ENCODE data around the gene UGT3A2.

The UGT3A2 gene

DNA sequence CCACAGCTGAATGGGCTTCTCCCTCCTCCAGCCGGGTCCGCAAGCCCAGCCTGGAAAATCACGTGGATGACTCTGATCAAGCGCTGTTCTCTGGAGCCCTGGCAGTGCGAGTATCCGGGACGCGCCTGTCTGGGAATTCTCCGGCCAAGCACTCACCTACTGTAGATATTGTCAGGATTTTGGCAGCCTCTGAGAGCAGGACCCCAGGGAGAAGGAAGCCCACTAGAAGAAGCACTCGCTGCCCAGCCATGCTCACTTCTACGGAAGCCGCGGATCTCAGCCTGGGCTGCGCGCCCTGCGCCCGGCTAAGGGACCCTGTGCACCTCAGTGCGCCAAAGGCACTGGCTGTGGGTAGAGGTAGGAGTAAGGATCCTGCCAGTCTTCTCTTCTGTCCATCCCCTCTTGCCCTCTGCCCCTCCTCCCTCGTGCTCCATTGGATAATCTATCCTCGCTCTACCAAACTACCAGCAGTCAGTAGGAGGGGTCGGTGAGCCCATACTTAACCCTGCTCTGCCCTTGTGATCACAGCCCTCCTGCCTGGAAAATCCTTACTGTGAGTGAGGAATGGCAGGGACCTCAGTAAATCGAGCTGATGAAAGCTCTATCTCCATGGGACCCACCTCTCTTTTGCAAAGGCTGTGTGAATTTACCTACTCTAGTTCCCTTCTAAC is at the start of gene UGT3A2:
TSS of gene UGT3A2 (minus strand) at position 343 of the 671 bp plus-strand sequence. CDS start at position 250, 93 bp downstream.
- DNase-seq (ENCODE audit: low spot score): no peak

GRCh38 chr5:36111238-36111637 is 44.6 kb upstream of the UGT3A2 start:
- no peak for DNase-seq (ENCODE audit: low spot score)

GRCh38 chr5:36108758-36109460 is 42.2 kb upstream of the UGT3A2 start:
- no peak for DNase-seq (ENCODE audit: low spot score)

- no peak for DNase-seq (ENCODE audit: low spot score)
These were observed 39.1 kb upstream of the UGT3A2 start for GRCh38 chr5:36105819-36106218.

DNA sequence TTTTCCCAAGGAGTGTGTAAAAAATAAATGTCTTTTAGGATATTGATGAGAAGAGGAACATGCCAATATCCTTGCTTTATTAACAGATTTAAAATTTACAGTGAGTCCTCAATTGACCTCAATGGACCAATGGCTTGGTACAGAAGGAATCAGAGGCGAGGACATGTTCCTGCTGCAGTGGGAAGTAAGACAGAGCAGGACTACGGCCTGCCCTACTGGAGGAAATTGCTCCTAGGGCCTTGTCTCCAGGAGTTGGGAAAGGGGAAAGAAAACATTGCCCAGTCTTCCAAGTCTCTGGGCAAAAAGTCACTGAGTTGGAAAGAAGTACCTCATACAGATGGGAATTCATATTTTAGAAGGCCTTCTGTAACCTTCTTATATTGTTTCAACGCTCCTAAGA is 33.1 kb upstream of the UGT3A2 start:
- DNase-seq (ENCODE audit: low spot score): no peak

GRCh38 chr5:36096486-36096885 is 29.8 kb upstream of the UGT3A2 start:
- DNase-seq (ENCODE audit: low spot score): no peak

- peak; percentile 34 for DNase-seq (ENCODE audit: low spot score)
These were observed 23.3 kb upstream of the UGT3A2 start for GRCh38 chr5:36089989-36090388.

DNA sequence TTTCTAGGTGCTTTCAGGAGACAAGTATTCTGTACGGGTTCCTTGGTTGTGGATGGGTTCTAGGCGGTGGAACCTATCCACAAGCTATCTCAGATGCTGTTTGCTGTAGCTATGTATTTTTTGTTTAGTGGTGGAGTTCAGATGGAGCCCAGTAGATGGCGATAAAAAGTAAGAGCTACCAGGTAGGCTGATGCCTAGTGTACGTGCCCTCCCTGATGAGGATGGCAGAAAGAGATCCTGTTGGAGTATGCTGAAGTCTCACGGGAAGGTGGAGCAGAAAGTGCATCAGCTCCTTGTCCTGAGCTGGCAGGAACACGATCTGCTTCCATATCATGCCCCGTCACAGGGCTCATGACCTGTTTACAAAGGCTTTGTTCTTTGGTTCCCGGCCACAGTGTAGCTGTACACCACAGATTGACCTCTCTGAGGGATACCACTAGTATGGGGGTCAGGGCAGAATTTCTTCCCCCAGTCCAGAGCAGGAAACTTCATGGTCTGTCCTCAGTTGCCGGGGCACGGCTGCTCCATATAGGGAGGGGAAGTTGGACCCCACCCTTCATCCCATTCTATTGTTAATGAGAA is 12.6 kb upstream of the UGT3A2 start:
- peak; percentile 74 for DNase-seq (ENCODE audit: low spot score)

- no peak for DNase-seq (ENCODE audit: low spot score)
These were observed 11.7 kb upstream of the UGT3A2 start for GRCh38 chr5:36078430-36078829.

DNA sequence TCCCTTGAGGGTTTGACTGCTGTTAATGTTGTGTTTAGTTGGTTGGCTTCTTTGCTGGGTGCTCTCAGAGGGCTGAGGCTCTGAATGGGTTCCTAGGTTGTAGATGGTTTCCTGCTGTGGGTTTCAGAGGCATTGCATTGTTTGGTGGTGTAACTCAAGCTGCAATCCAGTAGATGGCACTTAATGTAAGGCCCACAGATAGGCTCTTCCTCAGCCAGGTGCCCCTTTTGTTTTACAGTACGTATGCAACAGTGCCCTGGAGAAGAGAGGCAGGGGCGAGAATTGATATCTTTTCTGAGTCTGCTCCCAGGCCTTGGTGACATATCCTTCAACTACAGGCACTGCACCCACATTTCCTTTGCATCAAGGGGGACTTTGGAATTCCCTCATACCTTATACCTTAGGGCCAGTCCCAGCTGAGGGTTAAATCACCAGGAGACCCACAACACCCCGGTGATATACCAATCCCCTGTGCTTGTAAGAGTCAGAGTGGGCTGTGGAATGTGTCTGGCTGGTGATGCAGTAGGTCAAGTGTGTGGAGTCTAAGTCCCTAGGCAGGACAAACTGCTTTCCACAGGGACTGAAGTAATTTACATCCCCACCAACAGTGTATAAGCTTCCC is 7.0 kb upstream of the UGT3A2 start:
- no peak for DNase-seq (ENCODE audit: low spot score)

- no peak for DNase-seq (ENCODE audit: low spot score)
These were observed 4.2 kb upstream of the UGT3A2 start for GRCh38 chr5:36070687-36071571.

GRCh38 chr5:36068751-36069281 is 2.1 kb upstream of the UGT3A2 start:
- DNase-seq (ENCODE audit: low spot score): no peak

DNA sequence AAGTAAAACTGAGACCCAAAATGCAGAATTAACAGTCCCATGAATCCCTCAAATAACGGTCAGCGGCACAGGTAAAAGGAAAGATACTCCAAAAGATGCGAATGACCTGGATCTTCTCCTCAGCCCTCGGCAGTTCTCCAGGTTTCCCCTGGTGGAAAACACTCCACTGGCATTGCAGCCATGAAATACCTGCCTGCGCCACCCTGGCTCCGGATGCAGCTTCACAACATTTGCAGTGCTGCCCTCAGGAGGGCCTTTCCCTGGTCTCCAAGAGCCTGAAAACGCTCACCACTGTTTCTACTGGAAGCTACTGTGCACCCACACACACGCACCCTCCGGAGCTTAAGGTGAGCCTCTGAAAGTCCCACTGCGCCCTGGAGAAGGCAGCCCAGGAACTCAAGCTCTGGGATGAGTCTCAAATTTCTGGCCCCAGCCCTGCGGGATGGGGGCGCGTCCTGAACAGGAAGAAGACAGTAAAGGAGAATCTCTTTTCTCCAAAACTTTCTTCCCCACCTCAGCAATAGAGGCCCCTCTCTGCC is 612 bp downstream of the UGT3A2 start:
- DNase-seq (ENCODE audit: low spot score): no peak

GRCh38 chr5:36060420-36060887 is 6.2 kb downstream of the UGT3A2 start:
- peak; percentile 63 for DNase-seq (ENCODE audit: low spot score)

DNA sequence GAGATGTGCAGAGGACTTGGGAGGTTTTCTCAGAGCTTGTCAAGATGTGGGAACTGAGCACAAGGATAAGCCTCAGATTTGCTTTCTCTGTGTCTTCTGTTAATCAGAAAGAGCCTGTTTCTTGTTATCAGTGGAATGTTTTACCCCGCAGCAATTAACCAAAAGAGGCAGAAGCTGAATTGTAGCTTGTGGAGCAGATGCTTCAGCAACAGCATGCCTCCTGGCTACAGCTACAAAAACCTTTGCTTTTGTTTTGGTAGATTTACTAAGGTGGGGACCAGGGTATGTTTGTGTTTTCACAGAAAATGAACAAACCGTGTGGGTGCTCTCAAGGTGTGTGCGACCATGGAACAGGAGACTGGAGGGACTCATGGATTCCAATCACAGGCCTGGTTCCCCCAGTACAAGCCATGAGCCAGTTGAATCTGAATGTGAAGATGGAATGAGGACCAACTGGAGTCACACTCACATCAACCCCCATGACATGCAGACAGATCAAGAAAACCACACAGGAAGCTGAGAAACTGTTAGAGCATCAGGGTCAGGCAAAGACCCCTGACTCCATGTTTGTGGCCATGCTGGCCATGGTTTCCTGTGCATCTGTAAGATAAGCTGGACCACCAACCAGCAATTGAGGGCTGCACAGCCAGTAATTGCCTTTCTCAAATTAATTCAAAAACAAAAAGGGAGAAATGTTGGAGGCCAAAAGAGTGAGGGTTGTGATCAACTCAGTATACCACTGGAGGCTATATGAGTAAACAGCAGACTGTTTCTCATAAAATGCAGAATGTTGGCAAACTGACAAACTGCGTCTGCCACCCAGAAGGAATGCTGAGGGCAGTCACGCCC is 6.9 kb downstream of the UGT3A2 start:
- DNase-seq (ENCODE audit: low spot score): no peak

GRCh38 chr5:36058776-36059175 is 7.9 kb downstream of the UGT3A2 start:
- DNase-seq (ENCODE audit: low spot score): no peak

GRCh38 chr5:36057386-36057785 is 9.3 kb downstream of the UGT3A2 start:
- no peak for DNase-seq (ENCODE audit: low spot score)

GRCh38 chr5:36056422-36056821 is 10.3 kb downstream of the UGT3A2 start:
- DNase-seq (ENCODE audit: low spot score): no peak

- DNase-seq (ENCODE audit: low spot score): no peak
These were observed 10.7 kb downstream of the UGT3A2 start for GRCh38 chr5:36055984-36056383.

GRCh38 chr5:36054647-36055046 is 12.0 kb downstream of the UGT3A2 start:
- DNase-seq (ENCODE audit: low spot score): peak; percentile 34
